GM19397 (cell line): Measurements from ENCODE around the gene WRNIP1.

ENCODE experiments used
- ATAC-seq: cut with Tn5 transposase; IDR thresholded peaks from one replicate; pipeline ENCODE4 v1.9.1; 2021; ENCODE audit warnings: mild to moderate bottlenecking, moderate library complexity; ENCODE audit not compliant: unreplicated experiment

The WRNIP1 gene

GRCh38 chr6:2831392-2831791 is 66.2 kb downstream of the WRNIP1 start:
- ATAC-seq = no peak

GRCh38 chr6:2834262-2834661 is 69.1 kb downstream of the WRNIP1 start:
- no peak for ATAC-seq
